ENCODE measurements around the gene MCM3AP.

MCM3AP gene

DNA sequence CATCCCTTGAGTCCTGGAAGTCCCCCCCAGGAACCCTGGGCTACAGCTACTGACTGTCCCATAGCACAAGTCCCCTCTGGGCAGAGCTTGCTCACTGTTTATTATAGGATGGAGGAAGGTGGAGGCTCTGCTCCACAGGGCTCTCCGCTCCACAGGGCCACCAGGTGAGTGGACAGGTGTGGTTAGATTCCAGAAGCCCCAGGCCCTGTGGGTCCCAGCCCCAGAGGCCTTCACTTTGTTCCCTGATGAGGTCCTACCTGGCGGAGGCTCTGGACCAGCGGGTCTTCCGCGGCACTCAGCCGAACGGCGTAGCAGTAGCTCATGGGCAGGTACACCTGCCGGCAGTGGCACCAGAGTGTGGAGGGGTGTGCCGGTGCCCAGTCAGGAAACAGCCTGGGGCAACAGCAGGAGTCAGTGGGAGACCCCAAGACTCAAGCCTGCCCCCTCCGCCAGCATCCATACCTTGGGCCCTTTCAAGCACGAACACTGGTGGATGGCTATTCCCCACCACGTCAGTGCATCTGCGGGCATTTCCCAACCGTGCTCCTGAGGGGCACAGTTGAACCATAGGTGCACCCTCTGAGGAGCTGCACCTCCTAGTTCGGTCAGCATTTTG lies 69.2 kb downstream of the MCM3AP start:
- DNase-seq (ENCODE audit: low spot score) = no peak

- no peak for DNase-seq (ENCODE audit: low spot score)
These were observed 69.8 kb downstream of the MCM3AP start for GRCh38 chr21:46215436-46216131.

GRCh38 chr21:46214478-46215340 lies 70.7 kb downstream of the MCM3AP start:
- no peak for DNase-seq (ENCODE audit: low spot score)

DNA sequence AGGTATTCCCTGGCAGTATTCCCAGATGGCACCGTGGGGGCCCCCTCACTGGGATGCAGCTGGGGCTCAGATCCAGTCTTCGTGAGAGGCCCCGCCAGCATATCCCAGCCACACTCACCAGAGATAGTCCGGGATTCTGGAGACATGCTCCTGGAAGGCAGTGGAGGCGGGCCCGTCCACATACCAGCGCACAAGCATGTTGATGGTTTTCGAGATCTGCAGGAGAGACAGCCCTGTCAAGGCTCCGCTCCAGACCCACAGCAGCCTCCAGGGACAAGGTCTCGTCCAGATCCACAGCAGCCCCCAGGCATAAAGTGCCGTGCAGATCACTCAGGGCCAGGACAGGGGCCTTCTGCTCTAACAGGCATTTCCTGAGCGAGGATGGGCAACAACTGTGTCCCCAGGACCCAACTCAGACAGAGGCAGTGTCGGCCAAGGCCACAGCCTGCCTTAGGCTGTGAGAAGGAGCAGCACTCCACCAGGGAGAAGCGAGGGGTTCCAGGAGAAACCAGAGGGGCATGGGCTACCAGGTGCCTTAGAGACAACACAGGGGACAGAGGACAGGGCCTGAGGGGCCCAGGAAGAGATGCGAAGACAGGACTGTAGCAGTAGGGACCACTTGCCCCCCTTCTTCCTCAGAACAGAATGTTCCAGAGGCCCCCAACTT lies 71.7 kb downstream of the MCM3AP start:
- no peak for DNase-seq (ENCODE audit: low spot score)

DNA sequence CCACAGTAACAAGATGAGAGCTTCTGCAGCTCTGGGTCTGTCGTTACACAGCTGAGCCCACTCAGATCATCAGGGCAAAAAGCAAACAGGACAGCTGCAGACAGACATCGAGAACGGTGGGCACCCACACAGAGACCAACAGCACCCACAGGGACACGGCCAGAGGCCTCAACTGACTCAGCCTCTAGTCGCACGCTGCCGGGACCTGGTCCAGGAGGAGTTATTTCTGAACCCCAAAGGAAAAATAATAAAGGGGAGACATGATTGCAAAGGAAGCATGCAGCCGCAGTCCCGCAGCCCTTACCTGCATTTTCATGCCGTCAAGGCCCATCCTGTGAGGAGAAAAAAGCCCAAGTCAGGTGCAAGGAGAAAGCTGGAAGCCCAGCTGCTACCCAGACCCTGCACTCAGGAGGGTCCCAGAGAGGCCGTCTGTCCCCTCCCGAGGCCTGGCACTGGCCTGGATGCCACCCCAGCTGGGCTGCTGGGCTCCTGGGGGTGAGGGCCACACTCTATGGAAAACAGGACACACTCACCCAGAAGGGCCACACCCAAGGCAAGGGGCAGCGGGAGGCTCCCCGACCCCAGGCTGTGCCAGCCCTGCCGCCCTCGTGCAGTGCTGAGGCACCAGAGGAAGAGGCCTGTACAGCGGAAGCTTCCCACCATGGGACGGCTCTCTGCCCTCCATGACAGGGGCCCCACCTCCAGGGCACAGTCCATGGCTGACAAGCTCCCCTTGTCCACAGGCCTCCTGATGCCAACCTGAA lies 72.5 kb downstream of the MCM3AP start:
- no peak for DNase-seq (ENCODE audit: low spot score)

GRCh38 chr21:46211786-46212720 lies 73.4 kb downstream of the MCM3AP start:
- no peak for DNase-seq (ENCODE audit: low spot score)

- no peak for DNase-seq (ENCODE audit: low spot score)
These were observed 74.0 kb downstream of the MCM3AP start for GRCh38 chr21:46211376-46211775.

- DNase-seq (ENCODE audit: low spot score) = no peak
These were observed 74.9 kb downstream of the MCM3AP start for GRCh38 chr21:46210378-46211136.

GRCh38 chr21:46208761-46209721 lies 76.4 kb downstream of the MCM3AP start:
- DNase-seq (ENCODE audit: low spot score) = no peak

DNA sequence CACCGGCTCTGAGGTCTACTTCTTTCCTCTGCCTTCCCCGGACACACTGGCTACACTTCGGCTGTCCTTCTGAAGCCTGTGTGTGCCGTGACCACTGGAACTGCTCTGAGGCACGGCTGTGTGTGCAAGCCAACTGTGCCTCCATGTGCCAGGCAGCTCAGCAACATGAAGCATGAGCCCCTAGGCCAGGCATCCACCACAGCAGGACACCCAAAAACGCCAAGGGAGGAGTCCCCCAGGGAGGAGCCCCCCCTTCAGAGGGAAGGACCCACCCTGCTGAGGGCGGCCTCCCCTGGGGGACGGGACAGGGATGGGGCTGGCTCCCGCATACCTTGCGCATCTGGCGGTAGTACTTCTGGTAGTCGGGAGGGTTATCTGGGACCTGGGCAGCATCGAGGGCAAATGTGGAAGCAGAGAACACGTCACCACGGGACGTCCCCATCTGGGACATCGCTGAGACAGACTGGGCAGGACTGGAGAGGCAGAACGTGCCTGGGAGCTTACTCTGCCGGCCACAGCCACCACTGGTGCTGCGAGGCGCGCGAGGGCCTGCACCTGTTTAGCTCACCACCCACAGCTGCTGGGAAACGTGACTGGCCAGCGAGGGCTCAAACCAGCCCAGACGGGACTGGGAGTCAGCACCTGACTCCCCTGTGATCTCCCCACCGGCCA lies 77.4 kb downstream of the MCM3AP start:
- no peak for DNase-seq (ENCODE audit: low spot score)

GRCh38 chr21:46207006-46207919 lies 78.1 kb downstream of the MCM3AP start:
- no peak for DNase-seq (ENCODE audit: low spot score)

DNA sequence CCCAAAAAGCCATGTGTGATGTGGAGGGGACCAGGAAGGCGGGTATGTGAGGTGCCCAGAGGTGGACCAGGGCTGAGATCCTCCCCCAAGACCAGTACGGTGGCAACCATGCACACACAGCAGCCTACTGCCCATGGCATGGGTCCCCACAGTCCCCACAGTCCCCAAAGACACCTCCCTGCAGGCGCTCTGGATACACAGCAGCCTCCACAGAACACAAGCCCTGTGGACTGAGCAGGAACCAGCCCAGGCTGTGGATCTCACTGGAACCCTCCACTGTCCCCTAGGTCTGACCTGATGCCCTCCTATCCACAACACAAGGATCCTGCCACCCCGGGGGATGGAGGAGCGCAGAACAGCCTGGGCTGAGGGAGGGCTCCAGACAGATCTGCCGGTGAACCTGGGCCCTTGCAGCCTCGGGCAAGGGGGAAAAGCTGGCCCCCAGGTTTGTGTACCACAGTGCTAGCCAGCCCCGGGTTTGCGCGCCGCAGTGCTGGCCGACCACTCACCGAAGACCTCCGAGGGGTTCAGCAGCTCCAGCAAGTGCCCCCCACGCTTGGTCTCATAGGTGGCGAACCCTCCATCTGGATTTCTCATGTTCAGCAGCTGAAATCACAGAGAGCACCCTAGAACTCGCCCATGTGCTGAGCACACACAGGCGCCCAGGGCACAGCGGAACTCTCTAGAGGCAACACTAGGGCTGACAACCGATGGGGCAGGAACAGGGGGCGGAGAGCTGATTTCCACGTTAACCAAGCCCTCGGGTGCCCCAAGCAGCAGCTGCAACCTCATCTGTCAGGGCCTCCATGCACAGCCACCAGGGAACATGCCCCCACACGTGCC lies 79.0 kb downstream of the MCM3AP start:
- DNase-seq (ENCODE audit: low spot score) = no peak

DNA sequence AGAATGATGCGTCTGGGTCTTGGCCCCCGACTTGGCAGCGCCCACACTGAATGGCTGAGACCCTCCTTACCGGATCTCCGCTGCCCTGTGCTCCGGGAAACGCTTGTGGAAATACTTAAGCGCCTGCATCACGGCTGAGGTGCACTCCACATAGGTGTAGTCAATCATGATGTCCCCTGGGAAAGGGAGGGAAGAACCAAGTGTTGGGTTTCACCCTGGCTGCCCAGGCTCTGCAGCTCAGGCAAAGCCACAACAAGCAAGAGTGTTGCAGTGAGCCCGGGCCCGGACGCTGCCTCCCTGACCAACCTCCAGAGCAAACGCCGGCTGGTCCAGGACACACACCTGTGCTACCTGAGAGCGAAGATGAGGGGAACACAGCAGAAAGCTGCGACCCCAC lies 79.6 kb downstream of the MCM3AP start:
- no peak for DNase-seq (ENCODE audit: low spot score)

- no peak for DNase-seq (ENCODE audit: low spot score)
These were observed 80.2 kb downstream of the MCM3AP start for GRCh38 chr21:46205166-46205565.

- no peak for DNase-seq (ENCODE audit: low spot score)
These were observed 82.2 kb downstream of the MCM3AP start for GRCh38 chr21:46203203-46203600.

DNA sequence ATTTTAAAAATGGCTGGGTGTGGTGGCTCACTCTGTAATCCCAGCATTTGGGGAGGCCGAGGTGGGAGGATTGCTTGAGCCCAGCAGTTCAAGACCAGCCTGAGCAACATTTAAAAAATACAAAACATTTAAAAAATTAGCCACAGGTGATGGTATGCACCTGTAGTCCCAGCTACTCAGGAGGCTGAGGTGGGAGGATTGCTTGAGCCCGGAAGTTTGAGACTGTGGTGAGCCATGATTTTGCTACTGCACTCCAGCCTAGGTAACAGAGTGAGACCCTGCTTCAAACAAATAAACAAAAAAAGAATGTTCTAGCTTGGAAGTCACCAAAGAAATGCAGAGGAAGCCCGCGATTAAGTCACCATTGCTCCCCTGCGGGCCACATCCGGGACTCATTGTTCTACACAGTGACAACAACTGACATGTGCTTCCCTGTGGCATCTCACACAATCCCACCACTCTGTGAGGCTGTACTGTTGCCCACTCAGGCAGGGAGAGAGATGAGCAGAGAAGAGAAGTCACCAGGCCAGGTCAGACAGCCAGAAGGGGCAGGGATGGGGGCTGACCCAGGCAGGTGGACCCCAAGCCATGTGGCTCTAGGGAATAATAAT lies 82.7 kb downstream of the MCM3AP start:
- no peak for DNase-seq (ENCODE audit: low spot score)

Data from RKO (cell line).